ENCODE data around the gene CCDC141.

CCDC141 gene

GRCh38 chr2:178962805-178963433, 87.0 kb downstream of the CCDC141 start:
- DNase-seq, result no peak

- DNase-seq, result no peak
These were observed 87.8 kb downstream of the CCDC141 start for GRCh38 chr2:178962152-178962551.

- no peak for DNase-seq
These were observed 95.9 kb downstream of the CCDC141 start for GRCh38 chr2:178954049-178954448.

- DNase-seq, result no peak
These were observed 98.5 kb downstream of the CCDC141 start for GRCh38 chr2:178951266-178952006.

GRCh38 chr2:178949584-178949983, 100.4 kb downstream of the CCDC141 start:
- DNase-seq, result no peak

GRCh38 chr2:178949151-178949550, 100.8 kb downstream of the CCDC141 start:
- no peak for DNase-seq

- no peak for DNase-seq
These were observed 102.9 kb downstream of the CCDC141 start for GRCh38 chr2:178947006-178947405.

GRCh38 chr2:178946494-178946893, 103.4 kb downstream of the CCDC141 start:
- no peak for DNase-seq

- no peak for DNase-seq
These were observed 106.2 kb downstream of the CCDC141 start for GRCh38 chr2:178943745-178944144.

- no peak for DNase-seq
These were observed 115.4 kb downstream of the CCDC141 start for GRCh38 chr2:178934571-178934970.

GRCh38 chr2:178933493-178933892, 116.4 kb downstream of the CCDC141 start:
- no peak for DNase-seq

GRCh38 chr2:178928077-178928476, 121.9 kb downstream of the CCDC141 start:
- no peak for DNase-seq

- DNase-seq, result no peak
These were observed 122.8 kb downstream of the CCDC141 start for GRCh38 chr2:178927173-178927572.

GRCh38 chr2:178924817-178925216, 125.1 kb downstream of the CCDC141 start:
- no peak for DNase-seq

GRCh38 chr2:178923546-178923945, 126.4 kb downstream of the CCDC141 start:
- no peak for DNase-seq

GRCh38 chr2:178920916-178921513, 128.9 kb downstream of the CCDC141 start:
- no peak for DNase-seq

- DNase-seq, result no peak
These were observed 132.4 kb downstream of the CCDC141 start for GRCh38 chr2:178917555-178917954.

GRCh38 chr2:178915423-178916173, 134.3 kb downstream of the CCDC141 start:
- no peak for DNase-seq

- peak; percentile 59 to 60 for DNase-seq
These were observed 135.6 kb downstream of the CCDC141 start for GRCh38 chr2:178914259-178914849.

GRCh38 chr2:178913049-178913441, 136.9 kb downstream of the CCDC141 start:
- DNase-seq, result no peak

- no peak for DNase-seq
These were observed 137.4 kb downstream of the CCDC141 start for GRCh38 chr2:178912416-178913048.

- DNase-seq, result no peak
These were observed 138.9 kb downstream of the CCDC141 start for GRCh38 chr2:178911039-178911438.

- DNase-seq, result no peak
These were observed 139.9 kb downstream of the CCDC141 start for GRCh38 chr2:178910005-178910404.
